Effector memory CD4-positive, alpha-beta T cell (primary cell): ENCODE measurements around the gene EFNA1.

Experiments used
- DNase-seq, 3 donors: peaks; one replicate each; pipeline ENCODE4 v3.0.0-alpha.2; 2020
- H3K27ac ChIP-seq: 2 replicates; pipeline ENCODE4 v1.7.0; 2013; ENCODE audit warnings: mild to moderate bottlenecking, low read length, moderate library complexity; ENCODE audit not compliant: insufficient read depth, poor library complexity, severe bottlenecking
- H3K27me3 ChIP-seq: replicated peaks from 2 replicates; pipeline ENCODE4 v1.7.0; 2013; ENCODE audit warnings: mild to moderate bottlenecking, low read length; ENCODE audit not compliant: insufficient read depth, control insufficient read depth, poor library complexity, severe bottlenecking
- H3K36me3 ChIP-seq: 2 replicates; pipeline ENCODE4 v1.7.0; 2013; ENCODE audit warnings: mild to moderate bottlenecking, low read length, moderate library complexity; ENCODE audit not compliant: control insufficient read depth, insufficient read depth
- H3K4me1 ChIP-seq: 2 replicates; pipeline ENCODE4 v1.7.0; 2013; ENCODE audit warnings: low read length, mild to moderate bottlenecking; ENCODE audit not compliant: control insufficient read depth, insufficient read depth, poor library complexity, severe bottlenecking
- H3K4me3 ChIP-seq: 2 replicates; pipeline ENCODE4 v1.7.0; 2013; ENCODE audit warnings: low read length, low read depth, mild to moderate bottlenecking; ENCODE audit not compliant: insufficient read depth, poor library complexity, severe bottlenecking
- H3K9me3 ChIP-seq: 2 replicates; pipeline ENCODE4 v1.7.0; 2013; ENCODE audit warnings: mild to moderate bottlenecking, low read length, moderate library complexity; ENCODE audit not compliant: control insufficient read depth

The EFNA1 gene

GRCh38 chr1:155181371-155182051 is 53.8 kb downstream of the EFNA1 start:
- Histone ChIP-seq H3K4me3 (no peak overlapping the region), H3K4me1 (peaks cover 6% of the 10 kb centered on the region), H3K36me3 (peaks cover 36% of the 10 kb centered on the region), H3K27me3 (no peaks in the 10 kb centered on the region), H3K9me3 (no peaks in the 10 kb centered on the region), H3K27ac (no peak overlapping the region)
- no peak for DNase-seq

- no peaks in the 10 kb centered on the region for H3K9me3 ChIP-seq
- H3K36me3 ChIP-seq = peaks cover 36% of the 10 kb centered on the region
- H3K27ac ChIP-seq = no peak overlapping the region
- peaks cover under 1% of the 10 kb centered on the region for H3K4me1 ChIP-seq
- DNase-seq = no peak
- H3K4me3 ChIP-seq = no peak overlapping the region
- no peaks in the 10 kb centered on the region for H3K27me3 ChIP-seq
Observed at GRCh38 chr1:155182052-155182550, 54.4 kb downstream of the EFNA1 start.

- H3K4me1 ChIP-seq = no peaks in the 10 kb centered on the region
- peaks cover 27% of the 10 kb centered on the region for H3K36me3 ChIP-seq
- H3K27me3 ChIP-seq = no peaks in the 10 kb centered on the region
- no peaks in the 10 kb centered on the region for H3K9me3 ChIP-seq
- H3K27ac ChIP-seq = no peak overlapping the region
- H3K4me3 ChIP-seq = no peak overlapping the region
- DNase-seq = no peak
Observed at GRCh38 chr1:155183775-155184221, 56.1 kb downstream of the EFNA1 start.

- H3K4me1 ChIP-seq = no peaks in the 10 kb centered on the region
- H3K36me3 ChIP-seq = peaks cover 21% of the 10 kb centered on the region
- no peaks in the 10 kb centered on the region for H3K27me3 ChIP-seq
- H3K27ac ChIP-seq = no peak overlapping the region
- no peaks in the 10 kb centered on the region for H3K9me3 ChIP-seq
- no peak for DNase-seq
- no peak overlapping the region for H3K4me3 ChIP-seq
Observed at GRCh38 chr1:155184351-155184811, 56.7 kb downstream of the EFNA1 start.
